NCI-H748 (cell line): Measurements from ENCODE around the gene IGFL2.
A peak's percentile ranks its signal among the peaks of the same experiment; 100 is the strongest.
"Not testable (repeated sequence)": the region's sequence is repeated elsewhere in the genome, so short reads cannot be mapped to it uniquely, and the experiment has no call there.

ENCODE experiments used
- DNase-seq: peaks from one replicate; lab custom pipeline; 2025; ENCODE audit not compliant: unreplicated experiment; lab: John Stamatoyannopoulos, UW

Gene IGFL2

GRCh38 chr19:46206682-46207081 is 58.6 kb downstream of the IGFL2 start:
- DNase-seq, result no peak

- DNase-seq, result not testable (repeated sequence)
Measured at GRCh38 chr19:46207858-46208257, 59.8 kb downstream of the IGFL2 start.

DNA sequence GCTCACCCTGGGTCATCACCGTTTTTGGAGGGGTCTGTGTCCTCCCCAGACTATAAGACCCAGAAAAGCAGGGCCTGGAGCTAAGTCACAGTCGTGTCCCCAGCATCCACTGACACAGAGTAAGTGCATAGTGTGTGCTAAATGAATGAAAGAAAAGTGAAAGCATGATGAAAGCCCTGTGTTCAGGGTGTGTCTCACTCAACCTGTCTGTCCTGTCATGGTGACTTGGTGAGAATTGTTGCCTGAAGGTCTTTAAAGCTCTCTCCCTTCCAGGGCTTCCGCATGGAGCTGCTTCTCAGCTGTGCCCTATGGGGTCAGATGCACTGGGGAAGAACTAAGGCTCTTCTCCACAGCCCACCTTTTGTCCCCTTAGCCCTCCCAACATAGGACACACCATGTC is 61.0 kb downstream of the IGFL2 start:
- no peak for DNase-seq

DNA sequence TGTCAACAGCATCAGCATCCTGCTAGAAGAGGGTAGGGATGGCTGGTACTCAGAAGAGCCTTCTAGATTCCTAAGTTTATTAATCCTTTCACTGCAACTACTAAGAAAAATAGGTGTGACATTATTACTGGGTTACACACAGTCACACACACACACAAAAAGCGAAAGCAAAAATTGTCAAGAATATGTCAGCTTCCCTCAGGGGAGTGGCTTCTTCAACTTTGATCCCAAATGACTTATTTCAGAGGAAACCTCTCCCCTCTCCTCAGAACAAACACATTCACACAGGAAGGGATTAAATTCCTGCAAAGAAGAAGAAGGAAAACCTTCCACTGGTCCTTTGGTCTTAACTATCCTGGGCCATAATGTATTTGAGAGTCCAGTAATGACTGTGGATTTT is 61.4 kb downstream of the IGFL2 start:
- no peak for DNase-seq

DNA sequence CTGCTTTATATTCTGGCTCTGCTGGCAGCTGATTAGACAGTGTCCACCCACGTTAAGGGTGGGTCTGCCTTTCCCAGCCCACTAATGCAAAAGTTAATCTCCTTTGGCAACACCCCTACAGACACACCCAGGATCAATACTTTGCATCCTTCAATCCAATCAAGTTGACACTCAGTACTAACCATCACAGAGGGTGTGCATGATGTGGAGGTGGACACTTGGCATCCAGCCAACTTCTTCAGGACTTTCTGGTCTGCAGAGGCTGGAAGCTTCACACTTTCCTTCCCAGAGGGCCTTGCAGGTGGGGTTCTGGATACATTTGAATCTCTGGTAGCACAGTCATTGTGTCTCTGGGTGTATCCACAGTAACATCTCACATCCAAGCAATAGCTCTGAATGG is 62.6 kb downstream of the IGFL2 start:
- DNase-seq, result peak; percentile 34
